GM19372 (cell line): ENCODE measurements around the gene ANKH.
"Not testable (repeated sequence)": the region's sequence is repeated elsewhere in the genome, so short reads cannot be mapped to it uniquely, and the experiment has no call there.

Source experiments
- ATAC-seq: cut with Tn5 transposase; IDR thresholded peaks from one replicate; pipeline ENCODE4 v1.9.1; 2021; ENCODE audit warnings: mild to moderate bottlenecking, low read depth, moderate library complexity; ENCODE audit not compliant: unreplicated experiment

Gene ANKH

DNA sequence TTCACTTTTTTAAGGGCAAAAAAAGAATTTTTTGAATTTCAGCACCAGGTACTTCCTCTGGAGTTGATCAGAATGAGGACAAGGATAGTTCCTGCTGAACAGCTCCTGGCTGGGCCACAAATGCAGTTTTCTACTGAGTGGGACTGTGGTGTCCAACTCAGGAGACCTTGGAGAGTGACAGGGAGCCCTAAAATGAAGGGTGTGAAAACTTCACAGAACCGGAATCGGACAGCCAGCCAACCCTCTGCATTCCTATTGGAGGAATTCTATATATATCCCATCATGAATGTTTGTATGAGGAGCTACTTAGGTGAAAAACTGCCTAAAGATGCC is 40.6 kb downstream of the ANKH start:
- no peak for ATAC-seq

DNA sequence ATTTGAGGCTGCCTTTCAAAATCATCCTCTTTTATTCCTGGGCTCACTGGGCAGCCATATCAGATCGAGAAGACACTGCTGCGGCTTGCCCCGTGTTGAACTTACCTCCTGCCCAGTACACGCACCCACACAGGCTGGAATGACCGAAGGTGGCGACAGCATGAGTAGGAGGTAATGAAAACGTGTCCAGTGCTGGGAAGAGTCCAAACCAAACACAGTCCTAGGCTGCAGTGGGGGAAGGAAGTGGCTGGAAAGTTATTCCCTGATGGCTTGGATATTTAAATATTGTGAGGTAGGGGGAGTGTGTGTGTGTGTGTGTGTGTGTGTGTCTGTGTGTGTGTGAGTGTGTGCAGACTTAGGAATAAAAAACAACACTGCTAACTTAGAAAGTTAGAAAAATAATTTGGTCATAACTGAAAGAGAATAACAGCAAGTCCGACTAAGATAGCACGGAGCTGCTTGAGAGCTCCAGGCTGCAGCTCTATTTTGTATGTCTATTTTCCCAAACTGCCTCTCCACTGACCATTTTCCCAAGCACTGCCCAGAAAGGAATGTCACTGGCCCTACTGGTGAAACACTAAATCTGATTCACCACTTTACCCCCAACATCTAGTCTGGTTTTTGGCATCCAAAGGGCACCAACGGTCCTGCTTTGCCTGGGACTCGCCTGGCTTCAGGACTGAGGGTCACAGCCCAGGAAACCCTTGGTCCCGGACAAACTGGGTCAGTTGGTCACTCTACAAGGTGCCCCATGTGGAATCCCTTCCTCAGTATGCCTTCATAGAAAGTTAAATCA is 41.2 kb downstream of the ANKH start:
- no peak for ATAC-seq

DNA sequence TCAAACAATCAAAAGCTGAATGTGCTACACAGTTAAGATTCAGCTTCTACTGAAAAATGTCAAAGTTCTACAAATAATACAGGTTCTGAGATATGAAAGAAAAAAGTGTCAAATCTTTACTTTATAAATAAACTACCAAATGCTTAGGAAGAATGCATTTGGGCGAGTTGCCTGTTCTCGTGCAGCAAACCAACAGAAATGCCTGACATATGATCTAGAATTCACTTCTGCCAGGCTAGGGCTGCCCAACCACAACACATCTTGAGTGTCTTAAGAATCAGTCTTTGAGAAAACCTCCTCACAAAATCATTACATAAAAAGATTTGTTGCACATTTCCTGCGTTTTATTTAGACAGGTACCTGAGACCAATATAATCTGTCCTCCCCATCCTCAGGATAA is 42.2 kb downstream of the ANKH start:
- no peak for ATAC-seq

- ATAC-seq, result no peak
Observed at GRCh38 chr5:14826714-14827113, 44.9 kb downstream of the ANKH start.

DNA sequence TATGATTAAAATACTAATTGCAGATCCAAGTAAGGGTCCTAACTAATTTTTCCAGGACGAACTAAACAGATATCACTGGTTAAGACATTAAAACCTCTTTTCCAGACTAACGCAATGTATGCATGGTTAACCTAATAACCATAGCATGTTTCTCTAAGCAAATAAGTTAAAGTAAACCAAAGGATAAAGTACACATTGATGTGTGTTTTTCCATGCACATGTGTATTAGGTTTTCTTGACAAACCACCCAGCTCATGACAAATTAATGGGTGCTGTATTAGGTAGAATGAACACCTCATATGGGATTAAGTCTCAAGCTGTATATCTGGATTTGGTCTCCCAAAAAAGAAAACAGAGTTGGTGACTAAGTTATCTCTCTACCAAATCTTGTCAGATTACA is 45.6 kb downstream of the ANKH start:
- no peak for ATAC-seq

GRCh38 chr5:14824499-14824898 is 47.1 kb downstream of the ANKH start:
- ATAC-seq, result no peak

DNA sequence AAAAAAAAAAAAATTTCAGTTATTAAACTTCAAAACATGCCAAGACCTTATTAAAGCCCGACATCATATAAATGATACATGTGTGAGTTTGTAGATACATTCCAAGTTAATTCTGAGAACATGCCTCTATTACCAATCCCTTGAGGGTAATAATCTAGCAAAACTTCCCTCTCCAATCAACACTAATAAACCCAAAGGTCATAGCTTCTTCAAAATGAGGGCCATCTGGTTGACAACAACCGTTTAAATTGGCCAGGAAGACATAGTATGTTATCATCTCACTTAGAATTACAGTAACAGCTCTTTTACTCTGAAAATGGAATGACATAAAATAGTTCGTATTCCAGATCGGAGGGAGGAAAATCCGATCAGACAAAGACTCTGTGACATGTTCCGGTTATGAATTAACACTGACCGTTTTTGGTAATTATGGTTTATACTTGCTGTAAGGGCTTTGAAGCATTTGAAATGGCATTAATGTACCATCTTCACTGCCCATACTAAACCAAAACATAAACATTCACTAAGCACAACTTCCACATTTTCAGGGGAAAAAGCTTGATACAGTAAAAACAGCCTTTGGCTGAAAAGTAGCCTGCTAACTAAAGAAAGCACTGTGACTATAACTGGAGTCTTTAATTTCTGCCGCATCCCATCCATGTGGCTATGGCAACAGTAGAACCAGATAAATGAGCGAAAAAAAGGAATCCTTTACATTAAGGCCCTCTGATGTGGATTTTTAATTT is 50.3 kb downstream of the ANKH start:
- no peak for ATAC-seq

DNA sequence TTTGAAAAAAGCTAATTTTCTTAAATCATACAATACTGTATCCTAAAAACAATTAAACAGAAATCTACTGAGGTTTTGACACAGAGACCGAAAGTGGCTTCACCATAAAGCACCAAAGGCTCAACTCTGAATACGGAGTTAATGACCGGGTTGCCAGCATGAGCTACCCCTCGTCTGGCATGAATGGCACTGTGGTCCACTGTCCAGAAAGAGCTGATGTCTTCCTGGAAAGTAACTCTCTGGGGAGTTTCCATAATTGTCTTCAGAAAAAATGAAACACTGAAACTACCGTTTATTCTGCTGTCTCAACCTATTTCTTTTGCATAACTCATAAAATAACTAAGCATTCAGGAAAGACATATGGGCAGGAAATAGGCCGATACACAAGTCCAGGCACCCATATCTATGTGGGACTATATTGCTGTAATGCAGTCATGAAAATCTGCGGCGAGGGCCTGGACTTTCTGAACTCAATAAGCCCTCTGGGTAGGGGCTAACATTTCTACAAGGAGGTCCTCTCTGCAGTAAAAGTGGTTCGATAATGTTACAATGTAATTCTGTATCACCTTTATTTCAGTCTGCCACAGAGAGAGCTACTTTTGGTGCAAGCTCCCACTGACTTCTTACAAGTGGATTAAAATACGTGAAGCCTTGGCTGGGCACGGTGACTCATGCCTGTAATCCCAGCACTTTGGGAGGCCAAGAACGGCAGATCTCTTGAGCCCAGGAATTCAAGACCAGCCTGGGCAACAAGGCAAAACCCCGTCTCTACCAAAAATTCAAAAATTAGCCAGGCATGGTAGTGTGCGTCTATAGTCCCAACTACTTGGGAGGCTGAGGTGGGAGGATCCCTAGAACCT is 52.4 kb downstream of the ANKH start:
- ATAC-seq, result no peak

DNA sequence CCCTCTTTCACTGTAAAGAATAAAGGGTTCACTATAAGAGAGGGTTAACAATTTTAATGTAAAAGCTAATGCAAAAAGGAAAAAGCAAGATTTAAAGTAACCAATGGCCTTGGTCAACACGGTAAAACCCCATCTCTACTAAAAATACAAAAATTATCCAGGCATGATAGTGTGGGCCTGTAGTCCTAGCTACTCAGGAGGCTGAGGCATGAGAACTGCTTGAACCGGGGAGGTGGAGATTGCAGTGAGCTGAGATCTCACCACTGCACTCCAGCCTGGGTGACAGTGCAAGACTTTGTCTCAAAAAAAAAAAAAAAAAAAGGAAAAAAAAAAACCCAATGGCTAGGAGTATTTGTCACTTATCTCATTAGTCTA is 53.8 kb downstream of the ANKH start:
- not testable (repeated sequence) for ATAC-seq

DNA sequence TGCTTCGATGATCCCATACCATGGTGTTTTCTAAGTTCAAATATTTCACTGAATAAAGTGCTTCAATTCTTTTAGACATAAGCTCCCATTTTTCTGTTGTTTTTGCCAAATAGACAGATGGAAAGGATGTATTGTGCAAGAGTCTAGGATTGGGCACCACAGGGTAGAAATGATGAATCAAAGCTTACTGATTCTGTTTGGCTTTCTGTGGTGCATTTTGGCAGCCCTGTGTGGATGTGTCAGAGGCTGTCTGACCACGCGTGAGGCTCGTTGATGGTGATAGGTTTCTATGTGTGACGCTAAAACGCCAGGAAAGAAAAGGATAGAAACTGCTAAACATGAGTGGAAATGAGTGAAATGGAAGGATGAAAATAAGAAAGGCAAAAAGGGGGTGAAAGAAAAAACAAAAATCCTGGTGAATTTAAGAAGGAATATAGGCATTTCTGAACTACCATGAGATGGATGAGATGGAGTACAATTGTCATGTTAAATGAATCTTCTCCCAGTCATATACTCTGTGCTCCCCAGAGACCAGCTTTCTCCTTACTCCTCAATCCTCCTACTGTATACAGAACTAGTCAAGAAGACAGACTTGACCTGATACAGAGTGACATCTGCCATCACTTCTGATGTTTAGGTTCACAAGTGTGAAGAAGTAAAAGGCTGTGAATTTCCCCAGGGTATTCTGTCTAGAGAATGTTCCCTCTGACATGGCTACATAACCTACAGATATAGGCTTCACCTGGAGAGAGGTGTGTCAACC is 54.4 kb downstream of the ANKH start:
- ATAC-seq, result no peak

- no peak for ATAC-seq
Observed at GRCh38 chr5:14816374-14816998, 55.1 kb downstream of the ANKH start.

GRCh38 chr5:14813747-14814146 is 57.8 kb downstream of the ANKH start:
- no peak for ATAC-seq

GRCh38 chr5:14812166-14812565 is 59.4 kb downstream of the ANKH start:
- ATAC-seq, result no peak

GRCh38 chr5:14810928-14811572 is 60.5 kb downstream of the ANKH start:
- ATAC-seq, result no peak

- ATAC-seq, result no peak
Observed at GRCh38 chr5:14810282-14810681, 61.3 kb downstream of the ANKH start.

- peak; percentile 97 for ATAC-seq
Observed at GRCh38 chr5:14809369-14810155, 62.0 kb downstream of the ANKH start.

DNA sequence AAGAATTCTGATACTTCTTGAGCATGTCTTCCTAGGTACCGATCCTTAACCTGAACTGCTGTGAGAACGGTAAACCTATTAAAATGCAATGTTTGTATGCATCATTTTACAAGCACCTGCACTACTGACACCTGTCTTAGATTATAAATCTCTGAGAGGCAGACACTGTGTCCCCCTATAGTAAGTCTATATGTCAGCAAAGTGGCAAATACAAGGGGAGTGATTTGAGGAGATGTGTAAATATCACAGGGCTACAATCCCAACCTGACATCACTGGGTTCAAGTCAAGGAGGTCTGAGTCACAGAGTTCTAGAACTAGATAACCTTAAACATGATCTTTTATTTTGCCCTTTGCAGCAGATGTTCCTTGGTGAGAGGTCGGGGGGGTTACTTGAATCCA is 64.1 kb downstream of the ANKH start:
- no peak for ATAC-seq

GRCh38 chr5:14806456-14806855 is 65.1 kb downstream of the ANKH start:
- ATAC-seq, result no peak

- ATAC-seq, result no peak
Observed at GRCh38 chr5:14802541-14802940, 69.0 kb downstream of the ANKH start.
